Measurements from ENCODE around the gene SDK1. TPM values are rescaled to one million over a fixed set of nuclear protein-coding genes. Genes with fewer than 3 reads are reported as not detected.

Gene SDK1
- total and polyA plus RNA-seq, 2 donors (not counting 3 experiments of a cell fraction or from before 2014, with no cell fraction given): 1.6 to 3.9 TPM

- dilution Hi-C loops (cut with MboI; ENCODE audit: extremely low pct_ligation_motif_present, low sequenced_read_pairs) (no loop called here), intact Hi-C loops (cut with micrococcal nuclease) (no loop called here)
- DNase-seq (ENCODE audit: low read depth, low spot score) (no peak), FAIRE-seq (no peak)
- Histone ChIP-seq H3K4me1 (ENCODE audit: control insufficient read depth, extremely low read depth, insufficient read depth, low read length) (no peaks in the 10 kb centered on the region), H3K27me3 (ENCODE audit: control insufficient read depth in 2 of 2, insufficient read depth in 2 of 2, low read length in 2 of 2) (no peaks in the 10 kb centered on the region), H3K4me3 (replicated peaks in 1 of 3; ENCODE audit: insufficient read depth in 1 of 3, low read depth in 1 of 3, low read length in 3 of 3) (no peak overlapping the region), H3K9me1 (replicated peaks; ENCODE audit: control insufficient read depth, extremely low read depth, insufficient read depth, low read length) (no peaks in the 10 kb centered on the region), H4K20me1 (replicated peaks; ENCODE audit: control insufficient read depth, extremely low read depth, insufficient read depth, low read length) (no peaks in the 10 kb centered on the region), H2AFZ (ENCODE audit: low read depth, low read length) (no peak overlapping the region), H3K36me3 (ENCODE audit: control insufficient read depth in 2 of 2, extremely low read depth in 1 of 2, insufficient read depth in 2 of 2, low read length in 2 of 2) (no peaks in the 10 kb centered on the region), H3K27ac (ENCODE audit: insufficient read depth, low read depth, low read length) (no peak overlapping the region), H3K4me2 (ENCODE audit: insufficient read depth, low read length) (no peak overlapping the region), H3K9me3 (replicated peaks; ENCODE audit: control insufficient read depth, insufficient read depth, low read length) (peaks cover 2% of the 10 kb centered on the region), H3K9ac (replicated peaks; ENCODE audit: extremely low read depth, insufficient read depth, low read length) (no peak overlapping the region), H3K79me2 (ENCODE audit: control insufficient read depth, insufficient read depth, low read length) (no peaks in the 10 kb centered on the region)
- TF ChIP-seq GATA2 (IDR thresholded peaks at IDR 0.05; ENCODE audit: insufficient read depth, insufficient read length, low read depth, low read length): no peak
- no peak for TF ChIP-seq MAX (IDR thresholded peaks at IDR 0.05; ENCODE audit: insufficient read depth, insufficient read length)
- TF ChIP-seq CTCF (IDR thresholded peaks at IDR 0.05; ENCODE audit: extremely low read depth in 1 of 2, insufficient read depth in 1 of 2, low read depth in 1 of 2, low read length in 2 of 2): no peak
- no peak for TF ChIP-seq POLR2A (IDR thresholded peaks at IDR 0.05; ENCODE audit: low read depth, low read length)
- TF ChIP-seq FOS (IDR thresholded peaks at IDR 0.05; ENCODE audit: borderline replicate concordance, insufficient read depth, low read length): no peak
- TF ChIP-seq POLR2AphosphoS5 (IDR thresholded peaks at IDR 0.05; ENCODE audit: insufficient read depth, low read depth, low read length): no peak
- TF ChIP-seq JUN (IDR thresholded peaks at IDR 0.05; ENCODE audit: borderline replicate concordance, insufficient read depth, insufficient read length, low read depth): no peak
- no peak for TF ChIP-seq MYC (IDR thresholded peaks at IDR 0.05; ENCODE audit: low read depth, low read length)
- POLR2A ChIA-PET: no interaction called here
- BruUV-seq (replicated peaks): no TSS peak
- CTCF ChIA-PET: no interaction called here
Observed at GRCh38 chr7:4269086-4269485, 968.0 kb downstream of the SDK1 start.

Data from endothelial cell of umbilical vein (primary cell).